GM12878 (cell line): ENCODE data around the gene CFAP54. TPM values are rescaled to one million over a fixed set of nuclear protein-coding genes. Genes with fewer than 3 reads are reported as not detected.

Experiments used
- ATAC-seq: fragments of 200-7000 bp; cut with Tn5 transposase; 3 replicates; pipeline ENCODE4 v1.9.1; 2020; ENCODE audit warnings: mild to moderate bottlenecking, moderate library complexity
- BruUV-seq: library from RNA; stranded (reverse); fragments of 400-500 nt; replicated peaks from 2 replicates; lab custom pipeline; 2021; lab: Mats Ljungman, UMichigan
- CTCF ChIA-PET: fragments of 300-600 bp; sonication (Branson Sonifier 250); formaldehyde crosslinking; extraction: SDS; loops from one replicate; lab custom pipeline; 2021; ENCODE audit warnings: inconsistent platforms; lab: Yijun Ruan, JAX
- POLR2A ChIA-PET: fragments of 350-600 bp; formaldehyde crosslinking; extraction: SDS; loops from one replicate; lab custom pipeline; 2021; ENCODE audit warnings: inconsistent platforms; lab: Charles Lee
- RAD21 ChIA-PET: fragments of 300-600 bp; sonication (Branson Sonifier 250); formaldehyde crosslinking; loops from one replicate; lab custom pipeline; 2023; ENCODE audit warnings: antibody characterized with exemption; ENCODE audit not compliant: unreplicated experiment; lab: Charles Lee
- SMC1A ChIA-PET: fragments of 300-600 bp; sonication (Branson Sonifier 250); formaldehyde crosslinking; loops from one replicate; lab custom pipeline; 2023; ENCODE audit not compliant: unreplicated experiment, uncharacterized antibody; lab: Charles Lee
- DNase-seq: peaks from one replicate; pipeline ENCODE4 v3.0.0-alpha.2; 2011; ENCODE audit warnings: low read depth, low spot score
- FAIRE-seq: peaks from 3 replicates; lab custom pipeline; 2011; peaks lifted over from hg19 to GRCh38; lab: Jason Lieb, UNC
- H2AFZ ChIP-seq: 2 replicates; pipeline ENCODE4 v1.6.0; 2011; ENCODE audit warnings: low read depth, low read length, control low read depth; ENCODE audit not compliant: control insufficient read depth
- H3K27ac ChIP-seq: 2 replicates; pipeline ENCODE4 v1.5.1; 2011; ENCODE audit warnings: control low read depth; ENCODE audit not compliant: control insufficient read depth, insufficient read depth
- H3K27me3 ChIP-seq, 2 experiments: replicated peaks in 1 of 2; 2 replicates each; pipeline versions ENCODE4 v1.6.0 to v1.6.1; 2011; ENCODE audit warnings: low read length in 1 of 2; ENCODE audit not compliant: control insufficient read depth in 2 of 2, insufficient read depth in 2 of 2
- H3K36me3 ChIP-seq, 2 experiments: 2 replicates each; pipeline ENCODE4 v1.5.1; 2011; ENCODE audit warnings: low read length in 1 of 2; ENCODE audit not compliant: control insufficient read depth in 2 of 2, insufficient read depth in 2 of 2
- H3K4me1 ChIP-seq: 2 replicates; pipeline ENCODE4 v1.6.1; 2011; ENCODE audit warnings: mild to moderate bottlenecking, low read length, moderate library complexity, mixed read lengths; ENCODE audit not compliant: control insufficient read depth, insufficient read depth
- H3K4me2 ChIP-seq: 2 replicates; pipeline ENCODE4 v1.6.0; 2011; ENCODE audit warnings: control low read depth; ENCODE audit not compliant: control insufficient read depth, insufficient read depth
- H3K4me3 ChIP-seq: fragments of 200-600 bp; sonication (generic); 2 replicates; pipeline ENCODE4 v1.5.1; 2016
- H3K79me2 ChIP-seq: 2 replicates; pipeline ENCODE4 v1.6.0; 2011; ENCODE audit warnings: low read length; ENCODE audit not compliant: control insufficient read depth, insufficient read depth
- H3K9ac ChIP-seq: 2 replicates; pipeline ENCODE4 v1.8.0; 2011; ENCODE audit warnings: low read length, control low read depth, mixed read lengths; ENCODE audit not compliant: control insufficient read depth, insufficient read depth
- H3K9me3 ChIP-seq: replicated peaks from 3 replicates; pipeline ENCODE4 v1.5.1; 2011; ENCODE audit warnings: mild to moderate bottlenecking, low read length; ENCODE audit not compliant: control insufficient read depth, insufficient read depth
- H4K20me1 ChIP-seq: 2 replicates; pipeline ENCODE4 v1.6.0; 2011; ENCODE audit not compliant: control insufficient read depth, insufficient read depth
- BACH1 ChIP-seq: fragments of 450-650 bp; IDR thresholded peaks from 2 replicates; pipeline ENCODE4 v1.6.1; 2017; ENCODE audit warnings: mild to moderate bottlenecking, borderline replicate concordance
- FOS ChIP-seq: IDR thresholded peaks from 3 replicates; pipeline ENCODE4 v1.6.1; 2011; ENCODE audit warnings: borderline replicate concordance; ENCODE audit not compliant: insufficient read length; ENCODE audit errors: extremely low read depth
- HDAC2 ChIP-seq: fragments of 200-600 bp; sonication (generic); IDR thresholded peaks from 2 replicates; pipeline ENCODE4 v1.6.1; 2017
- MEF2A ChIP-seq: IDR thresholded peaks from 2 replicates; pipeline ENCODE4 v1.6.1; 2011; ENCODE audit warnings: low read depth, mild to moderate bottlenecking, low read length, moderate library complexity; ENCODE audit not compliant: insufficient read depth
- MTA3 ChIP-seq: IDR thresholded peaks from 2 replicates; pipeline ENCODE4 v1.6.1; 2012; ENCODE audit warnings: low read length, inconsistent platforms, borderline replicate concordance
- NBN ChIP-seq: fragments of 450-650 bp; IDR thresholded peaks from 2 replicates; pipeline ENCODE4 v1.6.1; 2016
- NR2F1 ChIP-seq: fragments of 450-650 bp; conservative IDR thresholded peaks from 2 replicates; pipeline ENCODE4 v1.6.1; 2017; ENCODE audit warnings: mild to moderate bottlenecking
- SMAD5 ChIP-seq: IDR thresholded peaks from 2 replicates; pipeline ENCODE4 v1.6.1; 2016; ENCODE audit warnings: antibody characterized with exemption, low read depth
- SMARCA5 ChIP-seq: fragments of 450-650 bp; IDR thresholded peaks from 2 replicates; pipeline ENCODE4 v1.6.1; 2017; ENCODE audit warnings: mild to moderate bottlenecking
- SUPT20H ChIP-seq: IDR thresholded peaks from 2 replicates; pipeline ENCODE4 v1.6.1; 2011; ENCODE audit warnings: low read depth, mild to moderate bottlenecking, low read length, moderate library complexity, borderline replicate concordance; ENCODE audit not compliant: control insufficient read depth
- TCF7 ChIP-seq: IDR thresholded peaks from 2 replicates; pipeline ENCODE4 v1.6.1; 2014; ENCODE audit warnings: antibody characterized with exemption, borderline replicate concordance
- YY1 ChIP-seq: IDR thresholded peaks from 2 replicates; pipeline ENCODE4 v1.6.1; 2011; ENCODE audit warnings: low read depth, mild to moderate bottlenecking, low read length
- ZNF207 ChIP-seq: fragments of 450-650 bp; IDR thresholded peaks from 2 replicates; pipeline ENCODE4 v1.6.1; 2014; ENCODE audit warnings: antibody characterized with exemption, mild to moderate bottlenecking, borderline replicate concordance
- ZZZ3 ChIP-seq: IDR thresholded peaks from 2 replicates; pipeline ENCODE4 v1.6.1; 2011; ENCODE audit warnings: low read depth; ENCODE audit not compliant: control insufficient read depth, insufficient read length
- WGBS: methylation state at CpG from one replicate; pipeline ENCODE4 v1.1.6; 2016; ENCODE audit warnings: low lambda C conversion rate; ENCODE audit not compliant: insufficient replicate concordance, insufficient coverage; ENCODE audit errors: missing lambda C conversion rate; 5-methylcytosine and 5-hydroxymethylcytosine counted together
- in situ Hi-C: fragments of 300-500 bp; cut with MboI; formaldehyde crosslinking; loops from 9 replicates; pipeline ENCODE4 v1.14.3; 2018; ENCODE audit warnings: mixed read lengths
- intact Hi-C: fragments of 100-400 bp; cut with micrococcal nuclease; formaldehyde crosslinking; loops from one replicate; pipeline ENCODE4 v1.14.2; 2022; ENCODE audit not compliant: unreplicated experiment
- polyA plus RNA-seq, 11 experiments: library from polyadenylated mRNA; depleted of rRNA in 4 of 11; unstranded in 6 of 11; stranded (reverse) in 5 of 11; fragments of >200 nt; fragmentation: Nextera tagmentation in 4 of 11; fragmentation: Illumina TruSeq in 1 of 11; extraction: Ambion mirVana in 4 of 11; extraction: Trizol in 1 of 11; gene quantifications; 1 replicate in 1 of 11; 2 replicates in 10 of 11; pipeline versions ENCODE4 v1.2.1 to v1.2.3, GENCODE V29; 2011 to 2016; ENCODE audit warnings: inconsistent platforms in 2 of 11, missing spikeins in 2 of 11, low read depth in 1 of 11
- total RNA-seq, 4 experiments: library from RNA; depleted of rRNA in 3 of 4; stranded (reverse); fragments of >200 nt in 3 of 4; fragmentation: Illumina TruSeq in 1 of 4; extraction: Trizol in 1 of 4; gene quantifications; 2 replicates each; pipeline versions ENCODE4 v1.2.1 to v1.2.3, GENCODE V29; 2013 to 2021
- TF ChIP-seq, protein P1 (sequence below): fragments of 450-650 bp; conservative IDR thresholded peaks from 2 replicates; pipeline ENCODE4 v1.6.1; 2017; ENCODE audit warnings: mild to moderate bottlenecking, moderate library complexity
- TF ChIP-seq, protein P2 (sequence below): fragments of 450-650 bp; IDR thresholded peaks from 2 replicates; pipeline ENCODE4 v1.6.1; 2017; ENCODE audit warnings: low read depth, mild to moderate bottlenecking, moderate library complexity
- TF ChIP-seq, protein P3 (sequence below): IDR thresholded peaks from 2 replicates; pipeline ENCODE4 v1.6.1; 2012; ENCODE audit warnings: low read depth, low read length, improper control_type of control experiment

Gene CFAP54
- total and polyA plus RNA-seq, 10 of the 15 experiments (the other 5 are each of a cell fraction or from before 2014, with no cell fraction given), result 0.19 to 1.5 (median 0.56) TPM

DNA sequence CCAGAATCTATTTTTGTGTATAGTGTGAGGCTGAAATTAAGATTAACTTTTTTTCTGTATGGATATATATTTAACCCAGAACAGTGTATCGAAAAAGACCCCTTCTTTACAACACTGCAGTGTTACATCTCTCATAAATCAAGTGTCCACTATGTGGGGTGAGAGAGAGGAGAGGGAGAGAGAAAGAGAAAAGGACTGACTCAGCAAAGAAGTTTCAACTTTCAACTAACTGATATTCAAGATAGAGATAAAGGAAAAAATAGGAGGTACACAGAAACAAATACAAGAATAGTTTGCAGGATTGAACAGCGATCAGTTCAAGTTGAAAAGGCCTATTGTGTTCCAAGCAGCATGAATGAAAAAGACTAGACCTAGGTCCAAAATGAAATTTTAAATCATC, 291.0 kb downstream of the CFAP54 start:
- Histone ChIP-seq H3K27ac (no peak overlapping the region), H3K79me2 (no peaks in the 10 kb centered on the region), H3K36me3 (no peaks in the 10 kb centered on the region), H3K4me1 (no peaks in the 10 kb centered on the region), H2AFZ (no peak overlapping the region), H4K20me1 (no peaks in the 10 kb centered on the region), H3K4me3 (no peak overlapping the region), H3K27me3 (no peaks in the 10 kb centered on the region), H3K4me2 (no peak overlapping the region), H3K9me3 (no peaks in the 10 kb centered on the region), H3K9ac (no peak overlapping the region)
- ChIA-PET CTCF (no interaction called here), RAD21 (no interaction called here), POLR2A (no interaction called here), SMC1A (no interaction called here)
- no peak for ATAC-seq
- in situ Hi-C loops (no loop called here), intact Hi-C loops (no loop called here)
- TF ChIP-seq SMARCA5 (no peak), NR2F1 (no peak), SMAD5 (no peak), FOS (no peak)
- TF ChIP-seq, protein P1, sequence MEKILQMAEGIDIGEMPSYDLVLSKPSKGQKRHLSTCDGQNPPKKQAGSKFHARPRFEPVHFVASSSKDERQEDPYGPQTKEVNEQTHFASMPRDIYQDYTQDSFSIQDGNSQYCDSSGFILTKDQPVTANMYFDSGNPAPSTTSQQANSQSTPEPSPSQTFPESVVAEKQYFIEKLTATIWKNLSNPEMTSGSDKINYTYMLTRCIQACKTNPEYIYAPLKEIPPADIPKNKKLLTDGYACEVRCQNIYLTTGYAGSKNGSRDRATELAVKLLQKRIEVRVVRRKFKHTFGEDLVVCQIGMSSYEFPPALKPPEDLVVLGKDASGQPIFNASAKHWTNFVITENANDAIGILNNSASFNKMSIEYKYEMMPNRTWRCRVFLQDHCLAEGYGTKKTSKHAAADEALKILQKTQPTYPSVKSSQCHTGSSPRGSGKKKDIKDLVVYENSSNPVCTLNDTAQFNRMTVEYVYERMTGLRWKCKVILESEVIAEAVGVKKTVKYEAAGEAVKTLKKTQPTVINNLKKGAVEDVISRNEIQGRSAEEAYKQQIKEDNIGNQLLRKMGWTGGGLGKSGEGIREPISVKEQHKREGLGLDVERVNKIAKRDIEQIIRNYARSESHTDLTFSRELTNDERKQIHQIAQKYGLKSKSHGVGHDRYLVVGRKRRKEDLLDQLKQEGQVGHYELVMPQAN, result no peak
- no peak for FAIRE-seq
- WGBS, result 31% methylated on average over 2 of the region's 2 CpGs
- BruUV-seq, result no TSS peak
- no peak for DNase-seq

DNA sequence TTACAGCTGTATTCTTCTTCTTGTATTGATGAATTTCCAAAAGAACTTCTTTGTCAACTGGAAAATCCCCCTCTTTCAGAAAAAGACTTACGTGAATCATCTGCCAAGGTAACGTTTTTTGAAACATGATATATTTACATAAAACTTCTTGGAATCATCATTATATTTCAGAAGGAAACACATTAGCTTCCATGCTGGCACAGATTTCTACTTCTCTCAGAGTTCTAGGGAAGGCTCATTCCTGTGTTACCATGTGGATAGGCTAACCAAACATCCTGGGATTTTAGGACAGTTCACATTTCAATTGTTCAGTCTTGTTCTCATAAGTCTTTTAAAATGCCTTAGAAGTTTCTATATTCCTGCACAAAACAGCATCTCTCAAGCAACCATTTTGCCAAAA, 297.4 kb downstream of the CFAP54 start:
- H3K27me3 ChIP-seq, result no peaks in the 10 kb centered on the region
- FAIRE-seq, result no peak
- CTCF ChIA-PET, result no interaction called here
- no peak for TF ChIP-seq BACH1
- no peak for TF ChIP-seq MTA3
- TF ChIP-seq, protein P2, sequence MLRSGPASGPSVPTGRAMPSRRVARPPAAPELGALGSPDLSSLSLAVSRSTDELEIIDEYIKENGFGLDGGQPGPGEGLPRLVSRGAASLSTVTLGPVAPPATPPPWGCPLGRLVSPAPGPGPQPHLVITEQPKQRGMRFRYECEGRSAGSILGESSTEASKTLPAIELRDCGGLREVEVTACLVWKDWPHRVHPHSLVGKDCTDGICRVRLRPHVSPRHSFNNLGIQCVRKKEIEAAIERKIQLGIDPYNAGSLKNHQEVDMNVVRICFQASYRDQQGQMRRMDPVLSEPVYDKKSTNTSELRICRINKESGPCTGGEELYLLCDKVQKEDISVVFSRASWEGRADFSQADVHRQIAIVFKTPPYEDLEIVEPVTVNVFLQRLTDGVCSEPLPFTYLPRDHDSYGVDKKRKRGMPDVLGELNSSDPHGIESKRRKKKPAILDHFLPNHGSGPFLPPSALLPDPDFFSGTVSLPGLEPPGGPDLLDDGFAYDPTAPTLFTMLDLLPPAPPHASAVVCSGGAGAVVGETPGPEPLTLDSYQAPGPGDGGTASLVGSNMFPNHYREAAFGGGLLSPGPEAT, result no peak
- no peak for TF ChIP-seq SMAD5
- no peak for TF ChIP-seq YY1
- TF ChIP-seq HDAC2, result no peak
- TF ChIP-seq, protein P3, sequence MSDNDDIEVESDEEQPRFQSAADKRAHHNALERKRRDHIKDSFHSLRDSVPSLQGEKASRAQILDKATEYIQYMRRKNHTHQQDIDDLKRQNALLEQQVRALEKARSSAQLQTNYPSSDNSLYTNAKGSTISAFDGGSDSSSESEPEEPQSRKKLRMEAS, result no peak
- no peak for TF ChIP-seq MEF2A
- TF ChIP-seq ZNF207, result no peak
- TF ChIP-seq ZZZ3, result no peak
- TF ChIP-seq SUPT20H, result no peak
- no peak for TF ChIP-seq NBN
- no peak for TF ChIP-seq TCF7

More for the DNA sequence above, 297.4 kb downstream of the CFAP54 start:
- H3K4me2 ChIP-seq, result no peak overlapping the region
- H4K20me1 ChIP-seq, result no peaks in the 10 kb centered on the region
- H3K4me3 ChIP-seq, result no peak overlapping the region
- intact Hi-C loops, result no loop called here
- in situ Hi-C loops, result no loop called here
- no peaks in the 10 kb centered on the region for H3K9me3 ChIP-seq
- ChIA-PET POLR2A (no interaction called here), RAD21 (no interaction called here), SMC1A (no interaction called here)
- H3K79me2 ChIP-seq, result no peaks in the 10 kb centered on the region
- WGBS, result 33% methylated on average over 2 of the region's 2 CpGs
- DNase-seq (no peak), ATAC-seq (no peak)
- no peak overlapping the region for H3K27ac ChIP-seq
- H3K36me3 ChIP-seq, result no peaks in the 10 kb centered on the region
- no peaks in the 10 kb centered on the region for H3K4me1 ChIP-seq
- H2AFZ ChIP-seq, result no peak overlapping the region
- no peak overlapping the region for H3K9ac ChIP-seq
- BruUV-seq, result no TSS peak
